Measurements from ENCODE around the gene SLC1A3.

The SLC1A3 gene

GRCh38 chr5:36728697-36729543 is 122.5 kb downstream of the SLC1A3 start:
- Histone ChIP-seq H3K4me3 (ENCODE audit: low read depth in 1 of 2, low read length in 2 of 2) (no peak overlapping the region), H3K4me1 (ENCODE audit: control insufficient read depth in 1 of 2, insufficient read depth in 2 of 2, low read length in 2 of 2) (no peaks in the 10 kb centered on the region), H3K27me3 (ENCODE audit: low read depth, low read length) (no peaks in the 10 kb centered on the region), H3K36me3 (ENCODE audit: control insufficient read depth in 1 of 2, insufficient read depth in 2 of 2, low read length in 2 of 2) (no peaks in the 10 kb centered on the region), H3K9me3 (ENCODE audit: control insufficient read depth in 1 of 2, low read length in 2 of 2) (no peaks in the 10 kb centered on the region), H3K27ac (ENCODE audit: low read length) (no peak overlapping the region)

GRCh38 chr5:36730537-36731216 is 124.3 kb downstream of the SLC1A3 start:
- H3K9me3 ChIP-seq (ENCODE audit: control insufficient read depth in 1 of 2, low read length in 2 of 2), result no peaks in the 10 kb centered on the region
- H3K27ac ChIP-seq (ENCODE audit: low read length), result no peak overlapping the region
- no peaks in the 10 kb centered on the region for H3K4me1 ChIP-seq (ENCODE audit: control insufficient read depth in 1 of 2, insufficient read depth in 2 of 2, low read length in 2 of 2)
- no peak overlapping the region for H3K4me3 ChIP-seq (ENCODE audit: low read depth in 1 of 2, low read length in 2 of 2)
- no peaks in the 10 kb centered on the region for H3K36me3 ChIP-seq (ENCODE audit: control insufficient read depth in 1 of 2, insufficient read depth in 2 of 2, low read length in 2 of 2)
- no peaks in the 10 kb centered on the region for H3K27me3 ChIP-seq (ENCODE audit: low read depth, low read length)

DNA sequence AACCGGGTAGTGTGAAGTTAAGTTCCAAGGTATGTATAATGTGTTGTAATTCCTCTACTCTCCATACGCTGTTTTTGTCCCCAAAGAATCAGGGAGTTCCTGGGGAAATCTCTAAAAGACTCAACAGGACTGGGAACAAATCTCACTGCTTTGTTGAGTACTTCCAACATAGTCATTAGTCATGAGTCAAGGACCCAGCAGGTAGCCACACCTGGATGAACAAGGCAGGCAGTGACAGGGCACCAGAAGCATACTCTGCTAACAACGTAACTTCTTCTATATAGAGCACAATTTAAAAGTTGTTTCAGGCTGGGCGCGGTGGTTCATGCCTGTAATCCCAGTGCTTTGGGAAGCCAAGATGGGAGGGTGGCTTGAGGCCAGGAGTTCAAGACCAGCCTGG is 126.8 kb downstream of the SLC1A3 start:
- Histone ChIP-seq H3K27ac (ENCODE audit: low read length) (no peak overlapping the region), H3K9me3 (ENCODE audit: control insufficient read depth in 1 of 2, low read length in 2 of 2) (no peaks in the 10 kb centered on the region), H3K36me3 (ENCODE audit: control insufficient read depth in 1 of 2, insufficient read depth in 2 of 2, low read length in 2 of 2) (no peaks in the 10 kb centered on the region), H3K4me3 (ENCODE audit: low read depth in 1 of 2, low read length in 2 of 2) (no peak overlapping the region), H3K27me3 (ENCODE audit: low read depth, low read length) (no peaks in the 10 kb centered on the region), H3K4me1 (ENCODE audit: control insufficient read depth in 1 of 2, insufficient read depth in 2 of 2, low read length in 2 of 2) (no peaks in the 10 kb centered on the region)

DNA sequence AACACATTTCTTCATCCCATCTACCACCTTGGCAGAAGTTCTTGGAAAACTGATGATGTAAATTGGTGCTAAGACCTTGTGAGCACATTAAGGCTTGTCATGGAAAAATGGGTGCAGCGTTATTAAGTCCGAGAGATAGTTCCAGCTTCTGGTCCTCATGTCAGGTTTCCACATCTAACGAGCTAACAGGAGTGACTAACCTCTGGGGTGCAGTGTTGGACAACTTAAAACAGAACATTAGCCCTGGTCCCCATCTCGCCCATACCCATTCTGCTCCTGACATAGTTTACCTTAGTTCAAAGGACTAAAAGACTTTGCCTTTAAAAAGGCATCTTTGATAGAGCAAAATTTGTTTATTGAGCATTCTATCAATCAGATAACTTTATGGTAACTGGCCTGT is 128.0 kb downstream of the SLC1A3 start:
- no peaks in the 10 kb centered on the region for H3K36me3 ChIP-seq (ENCODE audit: control insufficient read depth in 1 of 2, insufficient read depth in 2 of 2, low read length in 2 of 2)
- H3K4me3 ChIP-seq (ENCODE audit: low read depth in 1 of 2, low read length in 2 of 2), result no peak overlapping the region
- H3K27ac ChIP-seq (ENCODE audit: low read length), result no peak overlapping the region
- H3K27me3 ChIP-seq (ENCODE audit: low read depth, low read length), result no peaks in the 10 kb centered on the region
- no peaks in the 10 kb centered on the region for H3K9me3 ChIP-seq (ENCODE audit: control insufficient read depth in 1 of 2, low read length in 2 of 2)
- H3K4me1 ChIP-seq (ENCODE audit: control insufficient read depth in 1 of 2, insufficient read depth in 2 of 2, low read length in 2 of 2), result no peaks in the 10 kb centered on the region

- peaks cover 0 to 8% of the 10 kb centered on the region in 2 donors for H3K4me1 ChIP-seq (ENCODE audit: control insufficient read depth in 1 of 2, insufficient read depth in 2 of 2, low read length in 2 of 2)
- H3K4me3 ChIP-seq (ENCODE audit: low read depth in 1 of 2, low read length in 2 of 2), result no peak overlapping the region
- no peaks in the 10 kb centered on the region for H3K36me3 ChIP-seq (ENCODE audit: control insufficient read depth in 1 of 2, insufficient read depth in 2 of 2, low read length in 2 of 2)
- no peak overlapping the region for H3K27ac ChIP-seq (ENCODE audit: low read length)
- no peaks in the 10 kb centered on the region for H3K27me3 ChIP-seq (ENCODE audit: low read depth, low read length)
- no peaks in the 10 kb centered on the region for H3K9me3 ChIP-seq (ENCODE audit: control insufficient read depth in 1 of 2, low read length in 2 of 2)
Measured at GRCh38 chr5:36735891-36736290, 129.5 kb downstream of the SLC1A3 start.
